OCI-LY3 (cell line): ENCODE data around the gene NUBPL.

Source experiments
- H2AFZ ChIP-seq: fragments of 200-600, 300-600 bp; shearing (Covaris generic); 2 replicates; pipeline ENCODE4 v1.6.0; 2014; ENCODE audit warnings: antibody characterized with exemption, low read depth, low read length
- H3K27ac ChIP-seq: fragments of 200-600, 300-600 bp; sonication (generic); 2 replicates; pipeline ENCODE4 v1.5.1; 2014; ENCODE audit warnings: mild to moderate bottlenecking, low read length, moderate library complexity, mixed read lengths
- H3K27me3 ChIP-seq: fragments of 200-600, 300-600 bp; sonication (generic); 2 replicates; pipeline ENCODE4 v1.6.1; 2014; ENCODE audit warnings: low read depth, low read length, mixed read lengths
- H3K36me3 ChIP-seq: fragments of 200-600, 300-600 bp; sonication (generic); replicated peaks from 2 replicates; pipeline ENCODE3; 2014; ENCODE audit warnings: low read depth, low read length, mixed read lengths
- H3K4me1 ChIP-seq: fragments of 300-600, 200-600 bp; sonication (generic); 2 replicates; pipeline ENCODE4 v1.6.1; 2014; ENCODE audit warnings: low read length, mixed read lengths
- H3K4me2 ChIP-seq: fragments of 200-600, 300-600 bp; sonication (generic); 2 replicates; pipeline ENCODE4 v1.6.1; 2014; ENCODE audit warnings: low read length, mixed read lengths
- H3K4me3 ChIP-seq: fragments of 300-600, 200-600 bp; sonication (generic); 2 replicates; pipeline ENCODE4 v1.5.1; 2014; ENCODE audit warnings: antibody characterized with exemption, mild to moderate bottlenecking, low read length, moderate library complexity
- H3K79me2 ChIP-seq: fragments of 300-600, 200-600 bp; shearing (Covaris generic); 2 replicates; pipeline ENCODE4 v1.6.1; 2014; ENCODE audit warnings: mild to moderate bottlenecking, low read length, mixed read lengths
- H3K9ac ChIP-seq: fragments of 300-600, 200-600 bp; shearing (Covaris generic); 2 replicates; pipeline ENCODE4 v1.6.0; 2014; ENCODE audit warnings: mild to moderate bottlenecking, low read length, moderate library complexity
- H3K9me3 ChIP-seq: fragments of 200-600, 300-600 bp; shearing (Covaris generic); 2 replicates; pipeline ENCODE4 v1.6.1; 2014; ENCODE audit warnings: low read length, mixed read lengths; ENCODE audit not compliant: insufficient read depth
- H4K20me1 ChIP-seq: fragments of 200-600, 300-600 bp; sonication (generic); 2 replicates; pipeline ENCODE4 v1.6.1; 2016; ENCODE audit warnings: low read length, mixed read lengths; ENCODE audit not compliant: insufficient read depth
- CTCF ChIP-seq: fragments of 200-600, 300-600 bp; sonication (generic); IDR thresholded peaks from 2 replicates; pipeline ENCODE4 v1.5.1; 2014; ENCODE audit warnings: antibody characterized with exemption, low read length, low read depth
- EZH2phosphoT487 ChIP-seq: fragments of 200-600 bp; shearing (Covaris generic); IDR thresholded peaks from 2 replicates; pipeline ENCODE4 v1.6.1; 2018; ENCODE audit warnings: antibody characterized with exemption, mixed run types, low read depth

The NUBPL gene

GRCh38 chr14:31660728-31661127 lies 99.5 kb downstream of the NUBPL start:
- no peak overlapping the region for H3K27ac ChIP-seq
- no peak overlapping the region for H2AFZ ChIP-seq
- H3K79me2 ChIP-seq, result no peaks in the 10 kb centered on the region
- H3K9ac ChIP-seq, result no peak overlapping the region
- no peaks in the 10 kb centered on the region for H3K36me3 ChIP-seq
- no peak overlapping the region for H3K4me3 ChIP-seq
- H4K20me1 ChIP-seq, result no peaks in the 10 kb centered on the region
- H3K9me3 ChIP-seq, result no peaks in the 10 kb centered on the region
- peaks cover 13% of the 10 kb centered on the region for H3K4me1 ChIP-seq
- no peaks in the 10 kb centered on the region for H3K27me3 ChIP-seq
- H3K4me2 ChIP-seq, result no peak overlapping the region
- TF ChIP-seq EZH2phosphoT487 (no peak), CTCF (no peak)

- Histone ChIP-seq H3K27ac (no peak overlapping the region), H3K36me3 (no peaks in the 10 kb centered on the region), H3K79me2 (no peaks in the 10 kb centered on the region), H3K9ac (no peak overlapping the region), H3K9me3 (no peaks in the 10 kb centered on the region), H2AFZ (no peak overlapping the region), H3K4me1 (no peaks in the 10 kb centered on the region), H4K20me1 (no peaks in the 10 kb centered on the region), H3K4me2 (no peak overlapping the region), H3K4me3 (no peak overlapping the region), H3K27me3 (no peaks in the 10 kb centered on the region)
- TF ChIP-seq EZH2phosphoT487 (no peak), CTCF (no peak)
These were observed 107.1 kb downstream of the NUBPL start for GRCh38 chr14:31668348-31668747.

GRCh38 chr14:31672709-31673108 lies 111.5 kb downstream of the NUBPL start:
- Histone ChIP-seq H3K4me2 (no peak overlapping the region), H3K79me2 (no peaks in the 10 kb centered on the region), H3K36me3 (no peaks in the 10 kb centered on the region), H3K4me1 (no peaks in the 10 kb centered on the region), H3K27ac (no peak overlapping the region), H3K9me3 (no peaks in the 10 kb centered on the region), H3K4me3 (no peak overlapping the region), H3K9ac (no peak overlapping the region), H3K27me3 (no peaks in the 10 kb centered on the region), H4K20me1 (no peaks in the 10 kb centered on the region), H2AFZ (no peak overlapping the region)
- TF ChIP-seq CTCF, result no peak
- no peak for TF ChIP-seq EZH2phosphoT487

- Histone ChIP-seq H3K27me3 (no peaks in the 10 kb centered on the region), H3K36me3 (no peaks in the 10 kb centered on the region), H3K4me2 (no peak overlapping the region), H3K27ac (no peak overlapping the region), H3K79me2 (no peaks in the 10 kb centered on the region), H3K9ac (no peak overlapping the region), H2AFZ (no peak overlapping the region), H3K4me1 (no peaks in the 10 kb centered on the region), H3K4me3 (no peak overlapping the region), H3K9me3 (no peaks in the 10 kb centered on the region), H4K20me1 (no peaks in the 10 kb centered on the region)
- TF ChIP-seq EZH2phosphoT487, result no peak
- no peak for TF ChIP-seq CTCF
These were observed 115.8 kb downstream of the NUBPL start for GRCh38 chr14:31677052-31677451.
